Panc1 (cell line): ENCODE results near the gene TLL2. TPM values are rescaled to one million over a fixed set of nuclear protein-coding genes. Genes with fewer than 3 reads are reported as not detected.

Source experiments
- ATAC-seq: fragments of 200-7000 bp; cut with Tn5 transposase; 2 replicates; pipeline ENCODE4 v1.9.1; 2020; ENCODE audit warnings: mild to moderate bottlenecking, moderate library complexity
- BruUV-seq: library from RNA; stranded (reverse); fragments of 400-500 nt; replicated peaks from 2 replicates; lab custom pipeline; 2021; lab: Mats Ljungman, UMichigan
- CTCF ChIA-PET: fragments of 300-600 bp; sonication (Branson Sonifier 250); formaldehyde crosslinking; loops from one replicate; lab custom pipeline; 2022; ENCODE audit warnings: antibody characterized with exemption; lab: Charles Lee
- POLR2A ChIA-PET: fragments of 300-600 bp; sonication (Branson Sonifier 250); formaldehyde crosslinking; loops from one replicate; lab custom pipeline; 2022; ENCODE audit warnings: antibody characterized with exemption; lab: Charles Lee
- DNase-seq: peaks from one replicate; pipeline ENCODE4 v3.0.0-alpha.2; 2010; ENCODE audit warnings: low read depth, low spot score
- H3K27ac ChIP-seq: 2 replicates; pipeline ENCODE4 v1.5.1; 2011; ENCODE audit warnings: mild to moderate bottlenecking, low read length, inconsistent platforms
- H3K27me3 ChIP-seq: fragments of 200-500 bp; sonication (Bioruptor generic); 2 replicates; pipeline ENCODE4 v1.6.0; 2014; ENCODE audit warnings: low read length, inconsistent platforms; ENCODE audit not compliant: control insufficient read depth, insufficient read depth
- H3K36me3 ChIP-seq: fragments of 200-500 bp; sonication (Bioruptor generic); 2 replicates; pipeline ENCODE4 v1.5.1; 2014; ENCODE audit warnings: inconsistent platforms, mild to moderate bottlenecking, low read length, moderate library complexity; ENCODE audit not compliant: control insufficient read depth, insufficient read depth
- H3K4me1 ChIP-seq: 2 replicates; pipeline ENCODE4 v1.5.1; 2011; ENCODE audit warnings: inconsistent platforms, mild to moderate bottlenecking, low read length, moderate library complexity; ENCODE audit not compliant: control insufficient read depth, insufficient read depth
- H3K4me3 ChIP-seq, 2 experiments: 2 replicates each; pipeline ENCODE4 v1.5.1; 2011 to 2012; ENCODE audit warnings: low read depth in 2 of 2, low read length in 2 of 2, mild to moderate bottlenecking in 2 of 2, inconsistent platforms in 1 of 2, moderate library complexity in 1 of 2
- H3K9me3 ChIP-seq: fragments of 200-500 bp; sonication (Bioruptor generic); 2 replicates; pipeline ENCODE4 v1.5.1; 2014; ENCODE audit warnings: low read depth, mild to moderate bottlenecking, inconsistent platforms, low read length, moderate library complexity; ENCODE audit not compliant: control insufficient read depth, insufficient read depth
- CTCF ChIP-seq: fragments of 450-650 bp; IDR thresholded peaks from 2 replicates; pipeline ENCODE4 v1.5.1; 2017; ENCODE audit warnings: mild to moderate bottlenecking
- POLR2AphosphoS5 ChIP-seq: IDR thresholded peaks from 2 replicates; pipeline ENCODE4 v1.6.1; 2012; ENCODE audit warnings: mild to moderate bottlenecking, low read depth, low read length, moderate library complexity
- SIN3A ChIP-seq: IDR thresholded peaks from 2 replicates; pipeline ENCODE4 v1.6.1; 2012; ENCODE audit warnings: low read depth, mild to moderate bottlenecking, low read length, moderate library complexity, borderline replicate concordance; ENCODE audit not compliant: insufficient read depth
- TCF7L2 ChIP-seq: IDR thresholded peaks from 2 replicates; pipeline ENCODE4 v1.6.1; 2011; ENCODE audit warnings: mild to moderate bottlenecking, low read depth, low read length, inconsistent platforms
- in situ Hi-C: cut with HindIII; loops from 2 replicates; pipeline ENCODE4 v1.10.0; 2016; ENCODE audit warnings: low sequenced_read_pairs, low pct_unique_long_range_greater_than_20kb
- intact Hi-C: fragments of 100-400 bp; cut with micrococcal nuclease; formaldehyde crosslinking; loops from one replicate; pipeline ENCODE4 v1.10.0; 2022; ENCODE audit not compliant: unreplicated experiment
- total RNA-seq: library from RNA; stranded (reverse); gene quantifications from one replicate; pipeline ENCODE4 v1.2.1, GENCODE V29; 2021; ENCODE audit not compliant: unreplicated experiment
- TF ChIP-seq, protein P1 (sequence below), 2 experiments: IDR thresholded peaks; 2 replicates each; pipeline ENCODE4 v1.6.1; 2011 to 2012; ENCODE audit warnings: low read depth in 2 of 2, control low read depth in 1 of 2, low read length in 1 of 2, mild to moderate bottlenecking in 1 of 2, moderate library complexity in 1 of 2; ENCODE audit not compliant: insufficient read depth in 1 of 2

TLL2 gene
- total RNA-seq, 1 experiment from 2014 or later, result 0.64 TPM

- no peak for TF ChIP-seq POLR2AphosphoS5
- TF ChIP-seq TCF7L2, result no peak
- TF ChIP-seq, protein P1, sequence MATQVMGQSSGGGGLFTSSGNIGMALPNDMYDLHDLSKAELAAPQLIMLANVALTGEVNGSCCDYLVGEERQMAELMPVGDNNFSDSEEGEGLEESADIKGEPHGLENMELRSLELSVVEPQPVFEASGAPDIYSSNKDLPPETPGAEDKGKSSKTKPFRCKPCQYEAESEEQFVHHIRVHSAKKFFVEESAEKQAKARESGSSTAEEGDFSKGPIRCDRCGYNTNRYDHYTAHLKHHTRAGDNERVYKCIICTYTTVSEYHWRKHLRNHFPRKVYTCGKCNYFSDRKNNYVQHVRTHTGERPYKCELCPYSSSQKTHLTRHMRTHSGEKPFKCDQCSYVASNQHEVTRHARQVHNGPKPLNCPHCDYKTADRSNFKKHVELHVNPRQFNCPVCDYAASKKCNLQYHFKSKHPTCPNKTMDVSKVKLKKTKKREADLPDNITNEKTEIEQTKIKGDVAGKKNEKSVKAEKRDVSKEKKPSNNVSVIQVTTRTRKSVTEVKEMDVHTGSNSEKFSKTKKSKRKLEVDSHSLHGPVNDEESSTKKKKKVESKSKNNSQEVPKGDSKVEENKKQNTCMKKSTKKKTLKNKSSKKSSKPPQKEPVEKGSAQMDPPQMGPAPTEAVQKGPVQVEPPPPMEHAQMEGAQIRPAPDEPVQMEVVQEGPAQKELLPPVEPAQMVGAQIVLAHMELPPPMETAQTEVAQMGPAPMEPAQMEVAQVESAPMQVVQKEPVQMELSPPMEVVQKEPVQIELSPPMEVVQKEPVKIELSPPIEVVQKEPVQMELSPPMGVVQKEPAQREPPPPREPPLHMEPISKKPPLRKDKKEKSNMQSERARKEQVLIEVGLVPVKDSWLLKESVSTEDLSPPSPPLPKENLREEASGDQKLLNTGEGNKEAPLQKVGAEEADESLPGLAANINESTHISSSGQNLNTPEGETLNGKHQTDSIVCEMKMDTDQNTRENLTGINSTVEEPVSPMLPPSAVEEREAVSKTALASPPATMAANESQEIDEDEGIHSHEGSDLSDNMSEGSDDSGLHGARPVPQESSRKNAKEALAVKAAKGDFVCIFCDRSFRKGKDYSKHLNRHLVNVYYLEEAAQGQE (IDR thresholded peaks at IDR 0.05; ENCODE audit: insufficient read depth in 1 of 2, low read depth in 2 of 2, low read length in 1 of 2), result no peak
- no peak for TF ChIP-seq SIN3A
- TF ChIP-seq CTCF, result no peak
- DNase-seq (no peak), ATAC-seq (no peak)
- no peak overlapping the region for H3K4me3 ChIP-seq
- H3K27ac ChIP-seq, result no peak overlapping the region
- peaks cover 5% of the 10 kb centered on the region; the same call in 1 of the 2 replicates for H3K27me3 ChIP-seq
- no peaks in the 10 kb centered on the region for H3K4me1 ChIP-seq
- intact Hi-C loops (no loop called here), in situ Hi-C loops (no loop called here)
- no peaks in the 10 kb centered on the region for H3K9me3 ChIP-seq
- CTCF ChIA-PET, result interaction anchor here (0.7 kb wide), 1 partner anchor 153 kb away, joined by 3 read pairs; no protein-coding TSS in a partner anchor
- POLR2A ChIA-PET, result no interaction called here
- H3K36me3 ChIP-seq, result no peaks in the 10 kb centered on the region
- no TSS peak for BruUV-seq
Observed at GRCh38 chr10:96500050-96500449, 13.7 kb downstream of the TLL2 start.

GRCh38 chr10:96497391-96497790, 16.3 kb downstream of the TLL2 start:
- intact Hi-C loops, result no loop called here
- in situ Hi-C loops, result no loop called here

More at GRCh38 chr10:96497391-96497790, 16.3 kb downstream of the TLL2 start:
- peaks cover 5% of the 10 kb centered on the region; the same call in 1 of the 2 replicates for H3K27me3 ChIP-seq
- no peak overlapping the region for H3K27ac ChIP-seq
- DNase-seq, result no peak
- no peaks in the 10 kb centered on the region for H3K4me1 ChIP-seq
- ATAC-seq, result no peak
- no peaks in the 10 kb centered on the region for H3K36me3 ChIP-seq
- TF ChIP-seq POLR2AphosphoS5 (no peak), CTCF (no peak), TCF7L2 (no peak), SIN3A (no peak)
- CTCF ChIA-PET, result no interaction called here
- BruUV-seq, result no TSS peak
- no peaks in the 10 kb centered on the region for H3K9me3 ChIP-seq
- H3K4me3 ChIP-seq, result no peak overlapping the region
- POLR2A ChIA-PET, result no interaction called here
